Mesothelial cell of epicardium (in vitro differentiated cells): ENCODE results near the gene FAAH2. TPM values are rescaled to one million over a fixed set of nuclear protein-coding genes. Genes with fewer than 3 reads are reported as not detected.

Experiments
- DNase-seq, 2 experiments: peaks; one replicate each; pipeline ENCODE4 v3.0.0; 2021; ENCODE audit warnings: low spot score in 2 of 2; ENCODE audit not compliant: unreplicated experiment in 2 of 2
- H3K27ac Mint-ChIP-seq: 2 replicates; pipeline ENCODE4 v1.8.0; 2021; ENCODE audit warnings: mixed read lengths
- H3K27me3 Mint-ChIP-seq: 2 replicates; pipeline ENCODE4 v1.8.0; 2021; ENCODE audit warnings: low read depth, mixed read lengths
- H3K36me3 Mint-ChIP-seq: 2 replicates; pipeline ENCODE4 v1.8.0; 2021; ENCODE audit warnings: mixed read lengths
- H3K4me1 Mint-ChIP-seq: 2 replicates; pipeline ENCODE4 v1.8.0; 2021; ENCODE audit warnings: mixed read lengths
- H3K4me3 Mint-ChIP-seq: 2 replicates; pipeline ENCODE4 v1.8.0; 2021; ENCODE audit warnings: mild to moderate bottlenecking, moderate library complexity, mixed read lengths
- H3K9me3 Mint-ChIP-seq: 2 replicates; pipeline ENCODE4 v1.8.0; 2021; ENCODE audit warnings: mixed read lengths
- CTCF ChIP-seq: fragments of 200-600 bp; sonication (generic); IDR thresholded peaks from one replicate; pipeline ENCODE4 v1.5.0; 2021; ENCODE audit warnings: antibody characterized with exemption; ENCODE audit not compliant: unreplicated experiment
- total RNA-seq: library from RNA; stranded (reverse); gene quantifications from 3 replicates; pipeline ENCODE4 v1.2.1, GENCODE V29; 2021

FAAH2 gene
- total RNA-seq, 1 donor from 2014 or later, result 8.4 TPM

GRCh38 chrX:57516491-57516890 is 230.0 kb downstream of the FAAH2 start:
- H3K9me3 Mint-ChIP-seq, result peaks cover 72% of the 10 kb centered on the region
- no peaks in the 10 kb centered on the region for H3K27me3 Mint-ChIP-seq
- H3K4me3 Mint-ChIP-seq, result no peak overlapping the region
- no peaks in the 10 kb centered on the region for H3K4me1 Mint-ChIP-seq
- H3K27ac Mint-ChIP-seq, result no peak overlapping the region
- H3K36me3 Mint-ChIP-seq, result no peaks in the 10 kb centered on the region
- no peak for TF ChIP-seq CTCF
- DNase-seq, result no peak

GRCh38 chrX:57519578-57520118 is 233.1 kb downstream of the FAAH2 start:
- no peak for TF ChIP-seq CTCF
- DNase-seq, result no peak
- no peaks in the 10 kb centered on the region for H3K36me3 Mint-ChIP-seq
- no peaks in the 10 kb centered on the region for H3K4me1 Mint-ChIP-seq
- no peak overlapping the region for H3K27ac Mint-ChIP-seq
- H3K4me3 Mint-ChIP-seq, result no peak overlapping the region
- peaks cover 75% of the 10 kb centered on the region for H3K9me3 Mint-ChIP-seq
- no peaks in the 10 kb centered on the region for H3K27me3 Mint-ChIP-seq

GRCh38 chrX:57528670-57529255 is 242.3 kb downstream of the FAAH2 start:
- DNase-seq, result no peak
- H3K9me3 Mint-ChIP-seq, result peaks cover 43% of the 10 kb centered on the region

More at GRCh38 chrX:57528670-57529255, 242.3 kb downstream of the FAAH2 start:
- Mint-ChIP-seq H3K4me1 (no peaks in the 10 kb centered on the region), H3K27ac (no peak overlapping the region), H3K27me3 (no peaks in the 10 kb centered on the region), H3K36me3 (no peaks in the 10 kb centered on the region), H3K4me3 (no peak overlapping the region)
- no peak for TF ChIP-seq CTCF

Other genes starting within 250 kb of the FAAH2 start
- gene SPIN2B, start 165.2 kb upstream of the FAAH2 start, total RNA-seq, result 19.7 to 20.5 TPM (median 19.9 TPM) in 3 replicates
- 4.1 to 5.3 TPM (median 4.2 TPM) in 3 replicates for gene SPIN2A, start 149.3 kb upstream of the FAAH2 start, total RNA-seq